Psoas muscle (tissue), 8 donors: Measurements from ENCODE around the gene USP49. TPM values are rescaled to one million over a fixed set of nuclear protein-coding genes. Genes with fewer than 3 reads are reported as not detected.

ENCODE experiments used
- ATAC-seq, 4 donors: fragments of 200-7000 bp; cut with Tn5 transposase; one replicate each; pipeline ENCODE4 v1.9.1; 2020; ENCODE audit warnings: moderate library complexity in 3 of 4, mild to moderate bottlenecking in 2 of 4
- DNase-seq, 2 donors: peaks; one replicate each; pipeline ENCODE4 v3.0.0-alpha.2; 2020
- H3K27ac ChIP-seq: fragments of 200-600 bp; one replicate; pipeline ENCODE4 v1.8.0; 2022
- H3K27me3 ChIP-seq, 3 donors: fragments of 200-600 bp in 1 of 3; one replicate each; pipeline versions ENCODE4 v1.6.1 to v1.8.0; 2013 to 2022; ENCODE audit warnings: low read length in 2 of 3, mild to moderate bottlenecking in 2 of 3, moderate library complexity in 1 of 3; ENCODE audit not compliant: insufficient read depth in 3 of 3
- H3K36me3 ChIP-seq, 2 donors: fragments of 200-600 bp in 1 of 2; one replicate each; pipeline versions ENCODE4 v1.6.1 to v1.8.0; 2013 to 2022; ENCODE audit warnings: low read depth in 1 of 2, mild to moderate bottlenecking in 1 of 2, moderate library complexity in 1 of 2; ENCODE audit not compliant: insufficient read depth in 1 of 2
- H3K4me1 ChIP-seq: fragments of 200-600 bp; one replicate; pipeline ENCODE4 v1.8.0; 2022
- H3K4me3 ChIP-seq: fragments of 200-600 bp; one replicate; pipeline ENCODE4 v1.8.0; 2022; ENCODE audit warnings: mild to moderate bottlenecking
- H3K9me3 ChIP-seq: fragments of 200-600 bp; one replicate; pipeline ENCODE4 v1.8.0; 2022
- CTCF ChIP-seq: fragments of 200-600 bp; IDR thresholded peaks from one replicate; pipeline ENCODE4 v1.8.0; 2022; ENCODE audit warnings: antibody characterized with exemption
- WGBS, 3 donors: extraction: QIAGEN DNeasy Blood & Tissue Kit; methylation state at CpG; one replicate each; pipeline versions ENCODE4 v1.1.6 to v1.1.7; 2013; 5-methylcytosine and 5-hydroxymethylcytosine counted together
- intact Hi-C, 2 donors: fragments of 100-400 bp; cut with DNase I; formaldehyde crosslinking; loops; one replicate each; pipeline versions ENCODE4 v1.11.0 to v1.14.2; 2022
- polyA plus RNA-seq, 3 donors: library from polyadenylated mRNA; stranded (reverse); fragments of 200-250 nt; gene quantifications; one replicate each; pipeline ENCODE4 v1.2.3, GENCODE V29; 2013
- total RNA-seq, 4 donors: library from RNA; stranded (reverse); fragmentation: NEBNext Ultra II Directional in 2 of 4; extraction: Animal tissue kit (Norgen Biotek cat#: 25700) in 2 of 4; gene quantifications; one replicate each; pipeline versions ENCODE4 v1.2.1 to v1.2.4, GENCODE V29; 2021 to 2023
- donor health status: healthy with polysubstance abuse.
- donor health status: DM: no; HTN: no; CAD: no; lungs with moderate emphysema.
- donor health status: Bipolar disorder and iron deficiency.
- donor health status: healthy.
- donor health status: DM: yes; HTN: yes; CAD: no.
- donor health status: DM: no; HTN: no; CAD: no.
- donor health status: DM: no; HTN: no; CAD: no.
- donor health status: DM: yes; HTN: yes; CAD: no.

The USP49 gene
- total and polyA plus RNA-seq, 7 donors: 0.38 to 1.6 (median 0.84) TPM

DNA sequence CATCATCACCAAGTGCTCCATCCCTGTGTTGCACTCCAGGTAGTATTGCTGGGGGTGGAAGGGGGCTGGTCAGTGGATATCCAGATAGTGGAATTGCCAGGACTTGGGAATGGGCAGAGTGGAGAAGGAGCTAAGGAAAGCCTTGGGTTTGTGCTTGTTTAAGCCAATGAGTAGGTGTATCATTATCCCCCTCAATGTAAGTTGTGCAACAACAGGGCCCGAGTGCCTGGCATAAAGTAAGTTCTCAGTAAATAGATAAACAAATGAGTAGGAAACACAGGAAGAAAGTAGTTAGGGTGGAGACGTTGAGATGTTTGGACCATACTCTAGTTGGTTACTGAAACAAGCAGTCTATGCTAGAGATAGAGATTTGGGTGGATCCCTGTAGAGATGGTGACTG lies 36.6 kb upstream of the USP49 start:
- Histone ChIP-seq H3K4me3 (no peak overlapping the region), H3K36me3 (peaks cover 18 to 88% of the 10 kb centered on the region in 2 donors), H3K27me3 (no peaks in the 10 kb centered on the region), H3K9me3 (no peaks in the 10 kb centered on the region), H3K27ac (no peak overlapping the region), H3K4me1 (peaks cover 7% of the 10 kb centered on the region)
- intact Hi-C loops: no loop called here
- 56 to 68% (median 64%) methylated on average over 2 of the region's 2 CpGs for WGBS, 3 donors
- DNase-seq: no peak
- TF ChIP-seq CTCF: no peak
- no peak for ATAC-seq

DNA sequence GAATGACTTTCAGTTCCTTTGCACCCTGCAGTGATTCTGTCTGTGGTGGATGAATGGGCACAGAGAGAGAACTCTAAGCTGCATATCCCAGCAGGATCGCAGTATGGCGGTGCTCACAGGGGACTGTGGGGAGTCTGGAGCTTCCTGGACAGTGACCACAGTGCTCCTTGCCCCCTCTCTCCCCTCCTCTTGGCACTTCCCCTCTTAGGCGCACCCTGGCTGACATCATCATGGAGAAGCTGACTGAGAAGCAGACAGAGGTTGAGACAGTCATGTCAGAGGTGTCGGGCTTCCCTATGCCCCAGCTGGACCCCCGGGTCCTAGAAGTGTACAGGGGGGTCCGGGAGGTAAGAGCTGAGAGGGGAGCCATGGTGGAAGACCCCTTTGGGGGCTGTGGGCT lies 34.7 kb upstream of the USP49 start:
- TF ChIP-seq CTCF: no peak
- 85 to 90% (median 88%) methylated on average over 6 of the region's 6 CpGs for WGBS, 3 donors
- H3K4me3 ChIP-seq: no peak overlapping the region
- intact Hi-C loops: no loop called here
- H3K36me3 ChIP-seq: peaks cover 18 to 93% of the 10 kb centered on the region in 2 donors
- H3K27me3 ChIP-seq: no peaks in the 10 kb centered on the region
- no peak for DNase-seq
- H3K27ac ChIP-seq: no peak overlapping the region
- no peaks in the 10 kb centered on the region for H3K9me3 ChIP-seq
- ATAC-seq: peak in 1 of 4 donors; percentile 21
- H3K4me1 ChIP-seq: no peaks in the 10 kb centered on the region

DNA sequence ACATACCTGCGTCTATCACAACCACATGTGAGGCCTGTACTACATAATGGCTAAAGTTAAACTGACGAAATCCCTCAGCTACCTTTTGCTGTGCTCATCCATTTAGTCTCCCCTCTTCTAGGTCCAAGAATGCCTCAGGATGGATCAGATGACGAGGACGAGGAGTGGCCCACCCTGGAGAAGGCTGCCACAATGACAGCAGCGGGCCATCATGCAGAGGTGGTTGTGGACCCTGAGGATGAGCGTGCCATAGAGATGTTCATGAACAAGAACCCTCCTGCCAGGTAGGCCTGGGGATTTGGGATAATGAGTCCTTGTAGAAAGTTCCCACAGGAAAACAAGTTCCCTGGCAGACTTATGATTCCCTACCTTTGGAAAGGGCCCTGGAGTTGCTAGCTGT lies 32.1 kb upstream of the USP49 start:
- H3K27me3 ChIP-seq: no peaks in the 10 kb centered on the region
- peaks cover 18 to 77% of the 10 kb centered on the region in 2 donors for H3K36me3 ChIP-seq
- ATAC-seq: no peak
- no peak overlapping the region for H3K27ac ChIP-seq
- DNase-seq: no peak
- WGBS, 3 donors: 85 to 90% (median 86%) methylated on average over 6 of the region's 6 CpGs
- intact Hi-C loops: no loop called here
- no peaks in the 10 kb centered on the region for H3K9me3 ChIP-seq
- no peak overlapping the region for H3K4me3 ChIP-seq
- H3K4me1 ChIP-seq: peaks cover 13% of the 10 kb centered on the region
- no peak for TF ChIP-seq CTCF

DNA sequence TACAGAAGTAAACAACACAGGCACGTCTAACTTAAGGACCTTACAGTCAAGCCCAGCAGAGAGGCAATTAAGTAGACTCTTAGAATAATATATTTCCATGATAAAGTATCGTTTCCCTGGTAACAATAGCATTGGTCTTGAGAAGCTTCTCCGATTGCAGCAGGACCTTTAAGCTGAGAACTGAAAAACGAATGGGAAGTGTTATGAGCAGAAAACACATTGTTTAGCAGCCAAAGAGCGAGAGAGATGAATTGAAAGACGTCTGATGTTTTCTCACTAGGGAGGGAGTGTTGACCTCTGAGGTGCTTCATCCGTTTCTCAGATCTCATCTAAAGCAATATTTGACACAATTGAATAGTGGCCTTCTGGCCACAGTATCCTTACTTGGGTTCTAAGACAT lies 27.0 kb upstream of the USP49 start:
- peak overlapping the region; percentile 99 for H3K27ac ChIP-seq
- ATAC-seq: no peak
- H3K27me3 ChIP-seq: no peaks in the 10 kb centered on the region
- intact Hi-C loops: loop anchor here (2.0 to 5.0 kb wide), 2 partner anchors 15 to 295 kb away; partner anchors contain the start of gene MRPS10 (in 2 of the 2)
- H3K4me3 ChIP-seq: peak overlapping the region; percentile 87
- DNase-seq: no peak
- peaks cover 0 to 27% of the 10 kb centered on the region in 2 donors for H3K36me3 ChIP-seq
- no peak for TF ChIP-seq CTCF
- WGBS, 3 donors: 6 to 7% (median 7%) methylated on average over 7 of the region's 7 CpGs
- H3K9me3 ChIP-seq: no peaks in the 10 kb centered on the region
- H3K4me1 ChIP-seq: peaks cover 30% of the 10 kb centered on the region

GRCh38 chr6:41921712-41921998 lies 26.5 kb upstream of the USP49 start:
- intact Hi-C loops: loop anchor here (2.0 to 5.0 kb wide), 2 partner anchors 135 to 296 kb away; partner anchors contain the start of genes MRPS10 (in 2 of the 2) and TOMM6 (in 2 of the 2)
- H3K27me3 ChIP-seq: no peaks in the 10 kb centered on the region
- DNase-seq: no peak
- ATAC-seq: peak; percentile 12 to 46 (median 26)
- no peaks in the 10 kb centered on the region for H3K9me3 ChIP-seq
- TF ChIP-seq CTCF: no peak
- WGBS, 3 donors: 0% methylated on average over 20 of the region's 20 CpGs
- H3K36me3 ChIP-seq: peaks cover under 1 to 27% of the 10 kb centered on the region in 2 donors
- H3K4me1 ChIP-seq: peaks cover 30% of the 10 kb centered on the region
- peak overlapping the region; percentile 87 for H3K4me3 ChIP-seq
- peak overlapping the region; percentile 99 for H3K27ac ChIP-seq
